ENCODE results near the gene AKNA.

The AKNA gene, protein sequence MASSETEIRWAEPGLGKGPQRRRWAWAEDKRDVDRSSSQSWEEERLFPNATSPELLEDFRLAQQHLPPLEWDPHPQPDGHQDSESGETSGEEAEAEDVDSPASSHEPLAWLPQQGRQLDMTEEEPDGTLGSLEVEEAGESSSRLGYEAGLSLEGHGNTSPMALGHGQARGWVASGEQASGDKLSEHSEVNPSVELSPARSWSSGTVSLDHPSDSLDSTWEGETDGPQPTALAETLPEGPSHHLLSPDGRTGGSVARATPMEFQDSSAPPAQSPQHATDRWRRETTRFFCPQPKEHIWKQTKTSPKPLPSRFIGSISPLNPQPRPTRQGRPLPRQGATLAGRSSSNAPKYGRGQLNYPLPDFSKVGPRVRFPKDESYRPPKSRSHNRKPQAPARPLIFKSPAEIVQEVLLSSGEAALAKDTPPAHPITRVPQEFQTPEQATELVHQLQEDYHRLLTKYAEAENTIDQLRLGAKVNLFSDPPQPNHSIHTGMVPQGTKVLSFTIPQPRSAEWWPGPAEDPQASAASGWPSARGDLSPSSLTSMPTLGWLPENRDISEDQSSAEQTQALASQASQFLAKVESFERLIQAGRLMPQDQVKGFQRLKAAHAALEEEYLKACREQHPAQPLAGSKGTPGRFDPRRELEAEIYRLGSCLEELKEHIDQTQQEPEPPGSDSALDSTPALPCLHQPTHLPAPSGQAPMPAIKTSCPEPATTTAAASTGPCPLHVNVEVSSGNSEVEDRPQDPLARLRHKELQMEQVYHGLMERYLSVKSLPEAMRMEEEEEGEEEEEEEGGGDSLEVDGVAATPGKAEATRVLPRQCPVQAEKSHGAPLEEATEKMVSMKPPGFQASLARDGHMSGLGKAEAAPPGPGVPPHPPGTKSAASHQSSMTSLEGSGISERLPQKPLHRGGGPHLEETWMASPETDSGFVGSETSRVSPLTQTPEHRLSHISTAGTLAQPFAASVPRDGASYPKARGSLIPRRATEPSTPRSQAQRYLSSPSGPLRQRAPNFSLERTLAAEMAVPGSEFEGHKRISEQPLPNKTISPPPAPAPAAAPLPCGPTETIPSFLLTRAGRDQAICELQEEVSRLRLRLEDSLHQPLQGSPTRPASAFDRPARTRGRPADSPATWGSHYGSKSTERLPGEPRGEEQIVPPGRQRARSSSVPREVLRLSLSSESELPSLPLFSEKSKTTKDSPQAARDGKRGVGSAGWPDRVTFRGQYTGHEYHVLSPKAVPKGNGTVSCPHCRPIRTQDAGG (N-terminal part only)

DNA sequence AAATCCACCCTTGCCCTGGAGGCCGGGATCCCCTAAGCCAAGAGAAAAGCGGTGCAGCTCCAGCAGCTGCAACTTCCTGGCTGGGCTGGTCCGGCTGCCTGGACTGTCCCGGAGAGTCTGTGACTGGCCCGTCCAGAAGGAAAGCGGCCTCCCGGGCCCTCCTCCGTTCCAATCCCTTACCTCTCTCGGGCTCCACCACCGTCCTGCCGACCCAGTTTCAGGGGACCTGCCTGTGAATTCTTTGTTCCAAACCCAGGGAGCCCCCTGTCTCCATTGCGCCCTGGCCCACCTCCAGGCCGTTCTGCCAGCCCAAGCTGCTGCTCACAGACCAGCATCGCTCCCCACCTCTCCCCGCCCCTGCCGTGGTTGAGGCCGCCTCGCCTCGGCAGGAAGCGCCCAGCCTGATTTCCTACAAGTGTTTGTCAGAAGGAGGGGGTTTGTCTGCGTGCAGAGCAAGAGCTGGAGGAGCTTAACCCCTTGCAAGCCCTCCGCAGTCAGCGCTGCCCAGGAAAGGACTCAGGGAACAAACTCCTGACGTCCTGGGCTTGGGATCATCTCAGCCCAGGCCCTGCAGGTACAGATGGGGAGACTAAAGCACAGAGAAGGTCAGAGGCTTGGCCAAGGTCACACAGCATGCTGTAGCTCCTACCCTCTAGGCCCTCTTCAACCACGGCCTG, at the start of gene AKNA:
AKNA (minus strand) TSS at position 303 of the 677 bp plus-strand sequence. CDS start 6,649 bp downstream, outside the sequence.
- in situ Hi-C loops (cut with MboI; ENCODE audit: low sequenced_read_pairs) = no loop called here

DNA sequence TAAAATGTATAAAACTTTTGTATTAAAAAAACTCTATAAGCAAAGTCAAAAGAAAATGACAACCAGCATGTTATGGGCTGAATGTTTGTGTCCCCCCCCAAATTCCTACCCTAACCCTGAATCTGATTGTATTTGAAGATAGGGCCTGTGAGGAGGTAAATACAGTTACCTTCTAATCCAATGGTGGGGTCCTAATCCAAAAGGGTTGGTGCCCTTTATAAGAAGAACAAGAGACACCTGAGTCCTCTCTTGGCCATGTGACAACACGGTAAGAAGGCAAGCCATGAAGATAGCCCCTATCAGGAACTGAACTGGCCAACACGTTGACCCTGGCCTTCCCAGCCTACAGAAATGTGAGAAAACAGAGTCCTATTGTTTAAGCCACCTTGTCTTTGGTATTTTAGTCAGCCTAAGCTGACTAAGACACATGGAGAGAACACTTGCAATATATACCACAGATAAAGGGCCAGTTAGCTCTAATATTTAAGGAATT, 49.7 kb upstream of the AKNA start:
- in situ Hi-C loops (cut with MboI; ENCODE audit: low sequenced_read_pairs) = no loop called here

DNA sequence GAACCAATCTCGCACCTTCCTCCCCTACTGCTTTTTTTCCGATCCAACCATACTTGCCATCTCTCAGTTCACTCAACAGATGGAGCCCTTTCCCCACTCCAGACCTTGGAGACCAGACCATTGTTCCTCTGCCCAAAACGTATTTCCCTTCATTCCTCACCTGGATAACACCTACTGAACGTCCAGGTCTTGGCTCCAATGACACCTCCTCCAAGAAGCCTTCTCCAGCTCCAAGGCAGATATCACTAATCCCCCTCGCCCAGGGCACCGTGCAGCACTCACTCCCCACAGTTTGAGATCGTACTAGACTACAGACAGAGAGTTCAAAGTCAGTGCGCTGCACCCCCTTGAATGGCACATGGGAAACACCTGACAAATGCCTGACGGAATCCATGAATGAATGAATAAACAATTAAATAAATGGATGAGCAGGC, 47.1 kb upstream of the AKNA start:
- in situ Hi-C loops (cut with MboI; ENCODE audit: low sequenced_read_pairs) = no loop called here

DNA sequence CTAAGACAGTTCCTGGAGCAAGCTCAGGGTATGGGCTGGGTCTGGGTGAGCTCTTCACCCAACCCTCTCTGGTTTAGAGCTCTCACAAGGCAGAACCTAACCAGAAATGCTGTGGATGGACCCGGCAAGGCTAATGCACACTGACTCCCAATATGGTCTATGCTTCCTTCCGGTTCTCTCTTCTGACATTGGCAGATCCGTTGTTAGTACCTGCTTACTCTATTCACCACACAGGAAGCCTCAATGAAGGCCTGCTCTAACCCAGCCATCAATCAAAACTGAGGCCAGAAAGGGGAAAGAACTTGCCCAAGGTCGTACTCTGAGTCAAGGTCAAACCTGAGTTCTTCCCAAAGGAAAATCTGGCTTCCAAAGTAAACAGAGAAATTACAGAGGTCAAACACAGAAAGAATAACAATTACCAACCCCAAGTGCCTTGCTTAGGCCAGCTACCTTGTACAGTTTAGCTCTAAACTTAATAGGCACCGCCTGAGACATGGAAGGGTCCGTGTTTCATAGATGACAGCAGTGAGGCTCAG, 46.0 kb upstream of the AKNA start:
- in situ Hi-C loops (cut with MboI; ENCODE audit: low sequenced_read_pairs) = no loop called here

DNA sequence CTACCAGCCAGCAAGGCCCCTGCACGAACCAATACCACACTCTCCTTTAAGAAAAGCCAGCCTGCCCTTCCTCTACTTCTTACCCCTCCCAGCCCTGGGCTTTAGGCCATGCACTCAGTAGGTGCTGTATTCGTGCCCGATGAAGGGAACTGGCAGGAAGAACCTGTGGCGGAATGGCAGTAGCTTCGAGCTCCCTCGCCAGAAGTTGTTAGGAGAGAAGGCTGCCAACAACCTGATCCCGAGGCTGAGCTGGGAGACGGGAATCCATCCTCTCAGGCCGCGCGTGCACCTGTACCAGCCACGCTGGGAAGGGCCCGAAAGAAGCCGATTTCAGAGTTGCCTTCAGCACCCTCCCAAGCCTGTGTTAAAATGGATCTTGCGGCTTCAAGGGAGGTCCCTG, 45.3 kb upstream of the AKNA start:
- in situ Hi-C loops (cut with MboI; ENCODE audit: low sequenced_read_pairs) = no loop called here

DNA sequence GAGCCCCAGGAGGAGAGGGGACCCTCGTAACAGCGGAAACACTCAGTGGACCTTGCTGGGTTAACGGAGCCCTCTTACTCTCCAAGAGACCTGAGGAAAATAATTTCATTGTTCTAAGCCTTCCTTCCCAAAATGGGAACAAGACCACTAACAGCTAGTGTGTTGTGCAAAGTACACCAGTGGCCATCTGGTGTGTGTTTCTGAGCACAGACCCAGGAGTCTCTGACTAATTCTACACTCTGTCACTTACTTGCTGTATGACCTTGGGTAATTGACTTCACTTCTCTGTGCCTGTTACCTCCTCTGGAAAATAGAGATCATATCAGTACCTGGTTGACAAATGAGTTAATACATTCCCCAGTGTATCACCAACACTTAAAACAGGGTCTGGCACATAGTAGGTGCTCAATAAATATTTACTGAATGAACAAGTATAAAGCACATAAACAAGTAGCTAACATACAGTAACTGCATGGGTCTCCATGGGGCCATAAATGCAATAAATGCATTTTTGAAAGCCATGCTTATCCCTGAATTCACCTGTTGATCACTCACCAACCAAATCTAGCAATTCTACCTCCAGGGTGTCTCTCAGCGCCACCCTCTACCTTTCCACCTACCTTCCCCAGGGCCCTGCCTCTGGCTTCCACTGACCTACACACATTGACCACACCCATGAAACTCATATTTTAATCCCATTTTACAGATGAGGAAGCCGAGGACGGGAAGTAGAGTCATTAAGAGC, 44.7 kb upstream of the AKNA start:
- in situ Hi-C loops (cut with MboI; ENCODE audit: low sequenced_read_pairs) = no loop called here

DNA sequence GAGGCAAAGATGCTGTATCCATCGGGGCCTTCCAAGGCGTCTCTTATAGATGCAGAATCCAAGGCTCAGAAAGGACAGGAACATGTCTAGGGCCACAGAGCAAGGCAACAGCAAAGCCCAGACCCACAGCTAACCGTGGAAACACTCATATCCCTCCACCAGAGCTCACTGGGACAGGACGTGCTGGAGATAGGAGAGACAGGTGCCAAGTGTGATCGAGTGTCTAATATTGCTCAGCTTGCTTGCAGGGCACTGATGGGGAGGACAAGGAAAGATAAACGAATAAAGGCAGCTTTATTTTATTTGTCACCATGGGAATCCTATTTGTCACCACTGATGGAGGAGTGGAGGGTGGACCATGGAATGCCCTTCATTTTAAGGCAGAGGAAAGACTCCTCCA, 44.0 kb upstream of the AKNA start:
- in situ Hi-C loops (cut with MboI; ENCODE audit: low sequenced_read_pairs) = no loop called here

DNA sequence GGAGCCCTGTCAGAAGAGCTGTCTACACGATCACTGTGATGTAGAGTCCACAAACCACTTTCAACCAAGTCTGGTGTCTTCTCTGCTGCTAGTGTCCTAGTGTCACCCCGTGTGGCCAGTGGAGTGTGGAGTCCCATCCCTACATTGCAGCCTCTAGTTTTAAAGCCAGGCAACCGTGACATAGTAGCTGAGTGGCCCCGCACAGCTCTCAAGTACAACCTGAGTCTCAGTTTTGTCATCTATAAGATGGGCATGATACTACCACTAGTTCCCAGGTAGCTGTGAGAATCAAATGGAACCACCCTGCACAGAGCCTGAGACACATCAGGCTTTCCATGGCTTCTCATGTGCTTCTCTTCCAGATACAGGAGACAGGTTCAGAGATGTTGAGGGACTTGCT, 43.2 kb upstream of the AKNA start:
- in situ Hi-C loops (cut with MboI; ENCODE audit: low sequenced_read_pairs) = no loop called here

DNA sequence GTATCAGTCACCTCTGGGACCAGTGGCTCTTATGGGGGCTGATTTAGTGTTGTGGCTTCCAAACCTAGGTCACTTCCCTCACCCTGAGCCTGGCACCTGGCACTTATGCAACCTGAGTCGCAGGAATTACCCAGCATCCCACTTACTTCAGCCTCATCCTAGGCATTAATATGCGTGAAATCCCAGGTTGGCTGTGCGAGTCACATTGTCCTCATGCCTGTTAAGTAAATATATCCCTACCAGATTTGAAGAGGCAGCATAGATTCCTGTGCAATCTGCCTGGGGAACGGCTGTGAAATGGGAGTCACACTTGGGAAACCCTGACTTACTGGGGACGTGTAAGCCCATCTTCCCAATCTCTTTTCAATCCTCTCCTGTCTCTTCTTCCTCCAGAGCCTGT, 42.7 kb upstream of the AKNA start:
- in situ Hi-C loops (cut with MboI; ENCODE audit: low sequenced_read_pairs) = no loop called here

DNA sequence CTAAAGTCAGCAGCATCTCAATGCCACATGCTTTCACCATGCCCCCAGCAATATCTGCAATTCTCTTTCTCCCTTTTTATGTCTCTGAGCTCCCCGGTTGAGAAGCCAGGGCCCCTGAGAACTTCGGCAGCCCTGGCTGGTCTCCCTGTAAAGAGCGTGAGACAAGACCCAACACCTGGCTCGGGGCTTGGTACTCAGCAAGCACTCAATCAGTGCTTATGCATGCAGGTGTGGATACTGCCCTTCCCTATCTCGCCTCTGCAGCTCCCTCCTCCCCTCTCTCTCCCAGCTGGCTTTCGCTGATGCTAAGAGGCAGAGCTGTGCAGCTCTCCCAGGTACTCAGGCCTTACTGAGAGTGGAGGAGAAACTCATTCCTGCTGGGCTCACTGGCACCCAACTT, 41.7 kb upstream of the AKNA start:
- in situ Hi-C loops (cut with MboI; ENCODE audit: low sequenced_read_pairs) = no loop called here

DNA sequence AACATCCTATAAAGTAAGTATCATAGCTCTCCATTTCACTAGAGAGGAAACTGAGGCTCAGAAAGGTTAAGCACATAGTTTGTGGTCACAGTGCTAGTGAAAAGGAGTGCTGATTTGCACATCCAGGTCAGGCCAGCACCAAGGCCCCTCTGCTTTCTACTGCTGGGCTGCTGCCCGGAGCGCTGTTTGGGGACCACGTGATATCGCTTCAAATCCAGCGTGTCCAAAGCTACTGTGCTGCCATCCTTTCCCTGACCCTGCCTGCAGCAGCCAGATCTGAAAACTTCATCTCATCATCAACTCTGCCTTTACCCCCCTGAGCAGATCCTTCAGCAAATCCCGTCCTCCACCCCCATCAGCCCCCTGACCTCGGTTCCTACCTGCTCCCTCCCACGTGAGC, 40.7 kb upstream of the AKNA start:
- in situ Hi-C loops (cut with MboI; ENCODE audit: low sequenced_read_pairs) = no loop called here

DNA sequence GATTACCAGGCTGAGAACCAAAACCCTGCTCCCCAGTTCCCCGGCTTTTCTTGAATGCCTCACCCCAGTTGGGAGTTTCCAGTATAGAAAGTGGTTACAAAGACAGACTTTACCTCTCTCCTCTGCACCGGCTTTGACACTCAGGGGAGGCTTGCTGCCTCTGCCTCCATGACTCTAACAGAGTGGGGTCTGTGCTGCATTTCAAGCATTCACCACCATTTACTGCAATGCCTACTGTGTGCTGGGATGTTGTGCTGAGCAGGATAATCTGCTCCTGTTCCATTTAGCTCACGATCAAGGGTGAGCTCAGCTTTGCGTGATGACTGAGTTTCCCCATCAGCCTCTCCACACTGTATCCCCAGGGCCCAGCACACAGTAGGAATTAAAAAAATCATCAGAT, 39.9 kb upstream of the AKNA start:
- in situ Hi-C loops (cut with MboI; ENCODE audit: low sequenced_read_pairs) = no loop called here

DNA sequence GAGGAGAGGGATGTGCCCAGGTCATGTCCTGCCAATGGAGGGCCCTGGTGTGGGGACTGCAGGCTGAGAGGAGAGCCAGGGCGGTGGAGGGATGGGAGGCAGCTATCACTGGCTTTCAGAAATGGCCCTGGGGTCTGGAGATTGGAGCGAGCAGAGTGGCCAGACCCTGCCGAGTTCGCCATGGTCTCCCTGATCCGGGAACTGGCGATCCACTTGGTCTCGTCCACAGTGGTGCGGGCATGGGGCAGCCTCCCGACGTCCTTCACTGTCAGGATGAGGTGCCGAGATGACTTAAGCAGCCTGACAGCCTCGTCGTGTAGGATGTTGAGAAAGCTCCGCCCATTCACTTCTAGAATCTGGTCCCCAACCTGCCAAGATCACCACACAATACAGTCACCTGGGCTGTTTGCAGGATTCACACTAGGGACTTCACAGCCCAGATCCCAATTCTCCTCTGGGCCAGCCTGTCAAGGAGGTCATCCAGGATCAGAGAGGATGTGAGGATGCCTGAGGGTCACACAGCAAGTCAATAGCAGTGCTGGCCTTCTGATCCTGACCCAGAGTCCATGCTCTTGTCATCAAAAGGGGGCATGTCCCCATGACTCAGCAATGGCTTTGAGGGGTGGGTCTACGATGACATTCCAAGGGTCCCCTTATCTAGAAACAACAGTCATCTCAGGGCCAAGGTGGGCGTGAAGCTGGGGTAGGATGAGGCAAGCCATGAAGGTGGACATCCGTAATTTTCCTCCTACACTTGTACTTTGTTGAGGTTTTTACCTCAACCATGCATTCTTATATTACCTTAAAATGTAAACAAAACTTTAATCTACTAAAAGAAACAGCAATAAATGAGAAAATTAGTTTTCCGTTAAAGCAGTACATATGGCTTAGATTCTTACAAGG, 38.5 kb upstream of the AKNA start:
- in situ Hi-C loops (cut with MboI; ENCODE audit: low sequenced_read_pairs) = no loop called here

DNA sequence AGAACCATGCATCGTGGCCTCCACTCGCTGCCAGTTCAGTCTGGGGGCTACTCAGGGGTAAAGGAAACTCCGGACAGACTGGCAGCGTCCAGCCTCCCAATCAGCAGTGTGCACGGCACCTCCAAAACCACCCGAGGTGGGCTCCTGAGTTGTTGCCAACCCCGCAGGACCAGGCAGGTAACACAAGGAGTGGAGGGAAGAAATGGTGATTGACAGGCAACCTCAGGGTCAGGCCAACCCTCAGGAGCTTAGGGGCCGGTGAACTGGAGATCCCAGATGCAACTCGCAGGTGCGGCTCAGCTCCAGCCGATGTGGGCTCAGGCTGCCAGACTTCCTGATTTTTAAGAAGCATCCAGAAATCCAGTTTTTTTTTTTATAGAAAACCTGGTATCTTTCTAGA, 37.3 kb upstream of the AKNA start:
- in situ Hi-C loops (cut with MboI; ENCODE audit: low sequenced_read_pairs) = no loop called here

DNA sequence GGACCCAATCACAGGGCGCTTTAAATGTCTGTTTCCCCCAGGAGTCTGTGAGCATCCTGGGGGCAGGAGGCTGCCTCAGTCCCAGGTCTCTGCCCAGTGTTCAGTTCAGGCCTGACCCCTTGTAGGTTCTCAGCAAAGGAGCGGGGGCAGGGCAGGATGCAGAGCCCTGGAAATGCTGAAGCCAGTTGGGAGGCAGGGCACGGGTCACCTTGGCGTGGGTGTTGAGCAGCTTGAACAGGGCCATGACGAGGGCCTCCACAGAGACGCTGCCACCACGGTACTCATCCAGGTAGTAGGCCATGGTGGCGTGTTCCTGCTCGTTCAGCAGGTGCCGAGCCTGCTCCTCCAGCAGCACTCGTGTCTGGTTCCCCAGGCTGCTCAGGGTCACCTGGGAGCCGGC, 36.3 kb upstream of the AKNA start:
- in situ Hi-C loops (cut with MboI; ENCODE audit: low sequenced_read_pairs) = loop anchor here (25.0 kb wide), 1 partner anchor 588 kb away; no protein-coding TSS in a partner anchor

DNA sequence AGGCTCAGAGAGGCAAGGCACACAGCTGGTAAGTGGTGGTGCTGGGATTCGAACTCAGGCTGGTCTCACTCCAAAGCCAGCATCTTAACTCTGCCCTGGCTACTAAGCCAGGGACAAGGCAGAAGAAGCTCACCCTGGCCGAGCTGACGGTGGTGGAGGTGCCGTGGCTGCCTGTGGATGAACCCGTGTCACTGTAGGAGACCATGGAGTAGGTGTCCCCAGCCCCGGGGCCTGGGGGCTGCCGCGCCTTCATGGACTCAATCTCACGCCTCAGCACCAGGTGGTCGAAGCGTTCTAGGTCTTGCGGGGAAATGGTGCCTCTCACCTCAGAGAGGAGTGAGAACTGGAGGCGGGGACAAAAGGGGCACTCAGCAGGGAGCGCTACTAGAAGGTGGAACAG, 35.4 kb upstream of the AKNA start:
- in situ Hi-C loops (cut with MboI; ENCODE audit: low sequenced_read_pairs) = loop anchor here (25.0 kb wide), 1 partner anchor 589 kb away; no protein-coding TSS in a partner anchor

DNA sequence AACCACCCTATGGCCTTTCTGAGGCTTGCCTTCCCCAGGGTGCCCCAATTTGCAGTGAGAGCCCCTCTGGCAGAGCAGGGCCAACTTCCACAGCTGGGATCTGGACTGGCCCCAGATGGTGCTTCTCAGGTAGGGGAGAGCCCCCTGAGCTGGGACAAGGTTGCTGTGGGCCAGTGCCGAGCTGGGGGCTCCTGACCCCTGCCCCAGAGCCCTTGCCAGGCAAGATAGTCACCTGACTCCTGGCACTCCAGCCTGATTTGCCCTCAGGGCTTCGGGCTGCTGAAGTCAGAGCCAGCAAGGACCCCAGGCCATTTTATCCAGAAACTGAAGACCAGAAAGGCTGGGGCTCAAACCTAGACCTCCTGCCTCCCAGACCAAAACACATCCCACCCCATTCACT, 33.4 kb upstream of the AKNA start:
- in situ Hi-C loops (cut with MboI; ENCODE audit: low sequenced_read_pairs) = loop anchor here (25.0 kb wide), 1 partner anchor 591 kb away; no protein-coding TSS in a partner anchor

DNA sequence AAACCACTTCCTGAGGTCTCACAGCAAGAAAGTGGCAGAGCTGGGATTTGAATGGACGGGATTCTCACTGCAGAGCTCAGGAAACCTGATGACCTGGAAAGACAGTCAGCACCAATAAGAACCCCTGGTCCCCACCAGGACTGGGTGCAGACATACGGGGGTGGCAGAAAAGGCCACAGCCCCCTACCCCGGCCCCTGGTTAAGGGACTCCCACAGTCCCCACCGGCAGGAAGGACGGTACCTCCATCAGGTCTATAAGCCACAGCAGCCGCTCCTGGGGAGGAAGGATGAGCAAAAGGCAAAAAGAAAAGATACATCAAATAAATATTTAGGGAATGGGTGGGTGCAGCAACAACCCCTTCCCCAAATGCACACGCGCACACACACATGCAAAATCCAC, 32.0 kb upstream of the AKNA start:
- in situ Hi-C loops (cut with MboI; ENCODE audit: low sequenced_read_pairs) = loop anchor here (25.0 kb wide), 1 partner anchor 593 kb away; no protein-coding TSS in a partner anchor

Data from HL-60/S4 (cell line).